Mucosa of descending colon (tissue), 3 donors: ENCODE data around the gene RASGRF2. TPM values are rescaled to one million over a fixed set of nuclear protein-coding genes. Genes with fewer than 3 reads are reported as not detected.
A peak's percentile ranks its signal among the peaks of the same experiment; 100 is the strongest.

Experiments
- ATAC-seq: fragments of 200-7000 bp; cut with Tn5 transposase; one replicate; pipeline ENCODE4 v1.9.1; 2020; ENCODE audit warnings: mild to moderate bottlenecking, moderate library complexity
- DNase-seq, 3 donors: peaks; one replicate each; pipeline ENCODE4 v3.0.0-alpha.2; 2020
- H3K36me3 ChIP-seq: fragments of 200-600 bp; one replicate; pipeline ENCODE4 v1.8.0; 2021; ENCODE audit warnings: low read depth, mild to moderate bottlenecking
- H3K4me1 ChIP-seq: fragments of 200-600 bp; one replicate; pipeline ENCODE4 v1.8.0; 2021; ENCODE audit warnings: low read depth, mild to moderate bottlenecking
- H3K4me3 ChIP-seq: fragments of 200-600 bp; one replicate; pipeline ENCODE4 v1.8.0; 2021; ENCODE audit warnings: mild to moderate bottlenecking
- H3K9me3 ChIP-seq: fragments of 200-600 bp; one replicate; pipeline ENCODE4 v1.8.0; 2021; ENCODE audit warnings: mild to moderate bottlenecking
- intact Hi-C, 2 donors: fragments of 100-400 bp; cut with DNase I in 1 of 2; cut with micrococcal nuclease in 1 of 2; formaldehyde crosslinking; loops; one replicate each; pipeline versions ENCODE4 v1.11.0 to v1.11.1; 2022; cut with DNase I, micrococcal nuclease
- total RNA-seq, 3 donors: library from RNA; stranded (reverse); fragmentation: NEBNext Ultra II Directional in 2 of 3; extraction: Animal tissue kit (Norgen Biotek cat#: 25700) in 2 of 3; gene quantifications; one replicate each; pipeline versions ENCODE4 v1.2.1 to v1.2.4, GENCODE V29; 2021 to 2023
- TF ChIP-seq, protein P1 (sequence below): fragments of 200-600 bp; IDR thresholded peaks from one replicate; pipeline ENCODE4 v1.8.0; 2022; ENCODE audit warnings: antibody characterized with exemption, mild to moderate bottlenecking
- donor health status: DM: no; HTN: no; CAD: no; lungs with moderate emphysema.
- donor health status: DM: no; HTN: no; CAD: no.
- donor health status: DM: no; HTN: yes; CAD: no.

RASGRF2 gene
- total RNA-seq, 3 donors from 2014 or later = 2.0 to 8.0 (median 2.9) TPM

DNA sequence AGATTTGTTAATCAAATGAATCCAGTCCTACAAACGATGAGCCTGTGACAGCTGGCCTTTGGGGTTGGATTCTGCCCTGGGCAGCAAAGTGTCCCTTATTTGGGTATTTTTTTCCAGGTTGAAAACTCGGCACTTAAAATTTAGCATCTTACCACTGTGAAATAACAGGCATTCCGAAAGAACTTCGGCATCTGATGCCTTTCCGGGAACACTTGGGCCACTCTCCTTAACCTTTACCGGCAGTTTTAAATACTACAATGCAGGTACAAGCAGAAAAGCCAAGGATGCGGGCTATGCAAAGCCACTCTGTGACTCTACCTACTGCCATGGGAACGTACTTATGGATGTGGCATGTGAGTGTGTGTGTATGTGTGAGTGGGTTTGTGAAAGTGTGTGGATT is 1.0 kb upstream of the RASGRF2 start:
- Histone ChIP-seq H3K4me1 (peaks cover 14% of the 10 kb centered on the region), H3K36me3 (no peaks in the 10 kb centered on the region), H3K9me3 (no peaks in the 10 kb centered on the region), H3K4me3 (no peak overlapping the region)
- intact Hi-C loops = no loop called here
- TF ChIP-seq, protein P1, sequence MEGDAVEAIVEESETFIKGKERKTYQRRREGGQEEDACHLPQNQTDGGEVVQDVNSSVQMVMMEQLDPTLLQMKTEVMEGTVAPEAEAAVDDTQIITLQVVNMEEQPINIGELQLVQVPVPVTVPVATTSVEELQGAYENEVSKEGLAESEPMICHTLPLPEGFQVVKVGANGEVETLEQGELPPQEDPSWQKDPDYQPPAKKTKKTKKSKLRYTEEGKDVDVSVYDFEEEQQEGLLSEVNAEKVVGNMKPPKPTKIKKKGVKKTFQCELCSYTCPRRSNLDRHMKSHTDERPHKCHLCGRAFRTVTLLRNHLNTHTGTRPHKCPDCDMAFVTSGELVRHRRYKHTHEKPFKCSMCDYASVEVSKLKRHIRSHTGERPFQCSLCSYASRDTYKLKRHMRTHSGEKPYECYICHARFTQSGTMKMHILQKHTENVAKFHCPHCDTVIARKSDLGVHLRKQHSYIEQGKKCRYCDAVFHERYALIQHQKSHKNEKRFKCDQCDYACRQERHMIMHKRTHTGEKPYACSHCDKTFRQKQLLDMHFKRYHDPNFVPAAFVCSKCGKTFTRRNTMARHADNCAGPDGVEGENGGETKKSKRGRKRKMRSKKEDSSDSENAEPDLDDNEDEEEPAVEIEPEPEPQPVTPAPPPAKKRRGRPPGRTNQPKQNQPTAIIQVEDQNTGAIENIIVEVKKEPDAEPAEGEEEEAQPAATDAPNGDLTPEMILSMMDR = no peak
- no peak for DNase-seq
- ATAC-seq = no peak

DNA sequence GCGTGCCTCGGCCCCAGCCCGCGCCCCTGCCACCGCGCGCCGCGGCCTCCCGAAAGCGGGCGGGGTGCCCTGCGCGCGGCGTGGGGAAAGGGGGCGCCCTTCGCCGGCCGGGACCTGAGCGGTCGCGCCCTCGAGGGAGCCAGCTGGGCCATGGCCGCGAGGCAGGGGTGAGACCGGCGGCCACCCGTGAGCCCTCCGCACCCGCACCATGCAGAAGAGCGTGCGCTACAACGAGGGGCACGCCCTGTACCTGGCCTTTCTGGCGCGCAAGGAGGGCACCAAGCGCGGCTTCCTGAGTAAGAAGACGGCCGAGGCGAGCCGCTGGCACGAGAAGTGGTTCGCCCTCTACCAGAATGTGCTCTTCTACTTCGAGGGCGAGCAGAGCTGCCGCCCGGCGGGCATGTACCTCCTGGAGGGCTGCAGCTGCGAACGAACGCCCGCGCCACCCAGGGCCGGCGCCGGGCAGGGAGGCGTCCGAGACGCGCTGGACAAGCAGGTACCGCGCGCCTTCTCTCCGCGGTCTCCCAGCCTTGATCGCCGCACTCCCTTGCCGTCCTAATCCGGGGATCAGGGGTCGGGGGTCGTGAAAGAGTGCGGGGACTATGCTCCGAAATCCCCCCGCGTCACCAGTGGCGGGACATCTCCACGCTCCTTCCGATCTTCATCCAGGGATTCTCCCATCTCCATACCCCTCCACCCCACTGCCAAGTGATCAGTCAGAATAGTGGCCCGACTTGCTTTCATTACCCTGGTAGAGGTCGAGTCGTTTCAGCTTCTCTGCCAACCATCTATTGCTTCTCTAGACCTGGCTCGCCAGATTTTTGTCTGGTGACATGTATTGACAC is 590 bp downstream of the RASGRF2 start:
- Histone ChIP-seq H3K36me3 (no peaks in the 10 kb centered on the region), H3K4me3 (no peak overlapping the region), H3K4me1 (peaks cover 14% of the 10 kb centered on the region), H3K9me3 (no peaks in the 10 kb centered on the region)
- TF ChIP-seq, protein P1 = no peak
- ATAC-seq = peak; percentile 59
- intact Hi-C loops = no loop called here
- peak; percentile 28 to 54 (median 52) for DNase-seq

DNA sequence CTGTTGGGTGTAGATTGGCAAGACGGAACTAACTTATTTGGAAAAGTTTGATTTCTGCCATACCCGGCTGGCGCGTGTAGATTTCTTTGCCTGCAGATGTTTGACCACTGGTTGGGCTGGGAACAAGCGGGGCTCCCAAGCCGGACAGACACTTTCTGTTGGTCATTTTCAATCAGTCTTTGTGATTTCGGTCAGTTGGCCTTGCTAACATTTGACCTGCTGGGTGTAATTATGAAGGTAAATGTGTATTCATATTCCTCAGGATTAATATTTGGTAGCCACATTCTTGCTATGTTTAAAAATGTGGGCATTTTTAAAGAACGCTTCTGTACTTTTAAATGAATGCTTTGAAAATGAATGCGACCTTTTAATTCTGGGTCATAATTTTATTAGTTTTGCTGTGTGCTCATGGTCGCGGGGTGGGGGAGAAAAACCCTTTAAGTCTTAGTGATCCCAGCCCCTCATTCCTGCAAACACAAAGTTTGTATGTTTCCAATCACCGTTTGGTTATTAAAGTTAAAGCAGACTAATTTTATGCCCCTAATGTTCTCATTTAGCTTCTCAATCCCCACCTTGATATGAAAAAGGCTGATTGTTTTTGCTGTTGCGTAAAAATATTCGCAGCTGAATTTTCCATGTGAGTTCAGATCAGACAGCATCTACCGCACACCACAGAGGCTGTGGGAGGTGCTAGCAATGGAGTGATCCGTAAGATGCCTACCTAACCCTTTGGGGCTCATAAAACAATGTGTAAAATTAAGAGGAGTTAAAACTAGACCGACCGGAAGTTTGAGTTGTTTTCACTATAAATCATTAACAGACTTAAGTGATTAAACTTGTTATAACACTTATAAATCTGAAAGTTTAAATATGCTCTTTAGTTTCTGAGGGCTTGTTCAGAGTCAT is 1.5 kb downstream of the RASGRF2 start:
- TF ChIP-seq, protein P1 = no peak
- intact Hi-C loops = no loop called here
- no peaks in the 10 kb centered on the region for H3K9me3 ChIP-seq
- H3K4me3 ChIP-seq = no peak overlapping the region
- ATAC-seq = peak; percentile 87
- H3K36me3 ChIP-seq = no peaks in the 10 kb centered on the region
- H3K4me1 ChIP-seq = peaks cover 14% of the 10 kb centered on the region
- peak in 2 of 3 donors; percentile 29 to 52 for DNase-seq

DNA sequence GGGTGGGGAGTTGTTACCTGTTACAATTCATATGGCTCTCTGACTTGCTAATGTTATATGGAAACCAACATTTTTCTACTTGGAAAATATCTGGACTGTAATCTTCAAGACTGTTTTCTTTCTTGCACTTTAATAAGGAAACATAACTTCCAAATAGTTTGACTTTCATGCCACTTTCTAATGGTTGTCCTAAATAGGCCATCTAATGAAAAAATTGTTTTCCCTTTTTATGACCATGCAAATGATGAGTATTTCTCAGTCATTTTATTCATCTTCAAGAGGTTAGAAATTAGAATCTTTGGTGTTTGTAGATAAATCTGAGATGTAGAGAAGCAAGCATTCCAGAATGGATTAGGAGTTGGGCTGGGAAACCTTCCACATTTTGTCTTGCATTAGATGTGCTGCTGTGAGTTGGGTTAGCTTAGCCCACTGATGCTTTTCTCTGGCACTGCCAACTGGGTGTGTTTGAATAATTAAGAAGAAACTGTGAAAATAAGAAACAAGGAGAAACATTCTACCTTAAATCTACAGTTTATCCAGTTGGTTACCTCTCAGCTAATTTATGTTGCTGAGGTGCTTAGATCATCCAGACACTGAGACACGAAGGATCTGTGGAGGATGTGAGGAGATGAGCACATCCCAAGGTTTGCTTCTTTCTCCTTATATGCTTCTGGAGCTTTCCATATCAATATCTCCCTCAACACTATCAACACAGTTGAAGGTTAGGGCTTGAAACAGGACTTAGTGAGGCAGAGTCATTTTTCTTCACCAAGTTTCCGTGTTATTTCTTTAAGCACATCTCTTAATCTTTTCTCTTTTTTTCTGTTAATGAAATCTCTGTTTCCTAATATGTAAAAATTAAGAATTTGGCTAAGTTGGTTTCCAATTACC is 2.7 kb downstream of the RASGRF2 start:
- intact Hi-C loops = no loop called here
- TF ChIP-seq, protein P1 = no peak
- peaks cover 14% of the 10 kb centered on the region for H3K4me1 ChIP-seq
- no peaks in the 10 kb centered on the region for H3K36me3 ChIP-seq
- ATAC-seq (no peak), DNase-seq (no peak)
- H3K4me3 ChIP-seq = no peak overlapping the region
- H3K9me3 ChIP-seq = no peaks in the 10 kb centered on the region

DNA sequence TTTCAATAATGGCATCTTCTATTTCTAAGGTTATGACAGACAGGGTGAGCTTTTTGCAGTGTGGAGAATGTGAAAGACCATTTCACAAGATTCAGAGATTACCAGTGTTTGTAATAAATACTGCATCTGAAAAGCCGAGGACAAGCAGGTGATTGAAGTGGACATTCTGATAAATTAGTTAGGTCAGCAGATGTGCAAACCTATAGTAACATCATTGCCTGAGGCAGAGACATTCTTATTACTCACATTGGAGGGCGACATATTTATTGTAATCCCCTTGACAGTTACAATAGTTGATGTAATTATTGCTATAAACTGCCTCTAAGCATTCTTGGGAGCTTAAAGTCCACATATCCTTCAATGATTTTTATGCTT is 3.3 kb downstream of the RASGRF2 start:
- ATAC-seq (no peak), DNase-seq (no peak)
- intact Hi-C loops = no loop called here
- H3K4me1 ChIP-seq = peaks cover 14% of the 10 kb centered on the region
- TF ChIP-seq, protein P1 = no peak
- H3K4me3 ChIP-seq = no peak overlapping the region
- H3K36me3 ChIP-seq = no peaks in the 10 kb centered on the region
- H3K9me3 ChIP-seq = no peaks in the 10 kb centered on the region
